Hindlimb muscle (tissue), 1 donor: ENCODE results near the gene PTPN23. TPM values are rescaled to one million over a fixed set of nuclear protein-coding genes. Genes with fewer than 3 reads are reported as not detected.
"Not testable (repeated sequence)": the region's sequence is repeated elsewhere in the genome, so short reads cannot be mapped to it uniquely, and the experiment has no call there.

Experiments
- DNase-seq: peaks from one replicate; pipeline ENCODE4 v3.0.0-alpha.2; 2013
- polyA plus RNA-seq: library from polyadenylated mRNA; unstranded; fragments of 120-200 nt; gene quantifications from one replicate; pipeline ENCODE4 v1.2.1, GENCODE V29; 2013; ENCODE audit not compliant: insufficient read length

The PTPN23 gene
- polyA plus RNA-seq, 1 donor: 28.3 TPM

DNA sequence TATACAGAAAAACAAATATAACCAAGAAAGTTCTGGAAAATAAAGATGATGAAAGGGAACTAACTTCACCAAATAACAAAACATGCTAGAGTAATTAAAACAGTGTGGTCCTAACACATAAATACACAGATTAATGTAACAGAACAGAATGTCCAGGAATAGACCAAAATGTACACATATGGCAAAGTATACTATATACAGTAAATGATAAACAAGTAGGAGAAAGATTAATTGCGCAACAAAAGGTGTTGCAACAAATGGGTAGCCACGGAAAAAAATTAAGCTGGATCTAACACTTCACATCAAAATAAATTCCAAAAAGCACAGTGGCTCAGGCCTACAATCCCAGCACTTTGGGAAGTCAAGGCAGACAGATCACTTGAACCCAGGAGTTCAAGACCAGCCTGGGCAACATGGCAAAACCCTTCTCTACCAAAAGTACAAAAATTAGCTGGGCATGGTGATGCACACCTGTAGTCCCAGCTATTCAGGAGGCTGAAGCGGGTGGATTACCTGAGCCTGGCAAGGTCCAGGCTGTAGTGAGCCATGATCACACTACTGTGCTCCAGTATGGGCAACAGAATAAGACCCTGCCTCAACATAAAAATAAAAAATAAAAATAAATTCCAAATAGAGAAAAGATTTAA, 75.1 kb downstream of the PTPN23 start:
- DNase-seq: no peak

DNA sequence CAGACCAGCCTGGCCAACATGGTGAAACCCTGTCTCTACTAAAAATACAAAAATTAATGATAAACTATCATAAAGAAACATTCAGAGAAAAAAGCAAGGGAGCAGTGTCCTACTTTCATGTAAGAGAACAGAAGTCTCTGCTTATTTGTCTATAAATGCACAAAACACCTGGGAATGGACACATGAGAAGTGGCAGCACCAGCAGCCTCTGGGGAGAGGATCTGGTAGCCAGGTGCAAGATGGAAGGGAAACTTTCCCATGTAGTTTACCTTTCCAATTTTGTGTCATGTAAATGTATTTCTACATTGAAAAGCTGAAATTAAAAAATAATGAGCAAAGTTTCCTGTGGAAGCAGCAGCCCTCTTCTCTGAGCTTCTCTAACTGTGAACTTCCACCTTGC, 76.2 kb downstream of the PTPN23 start:
- no peak for DNase-seq

DNA sequence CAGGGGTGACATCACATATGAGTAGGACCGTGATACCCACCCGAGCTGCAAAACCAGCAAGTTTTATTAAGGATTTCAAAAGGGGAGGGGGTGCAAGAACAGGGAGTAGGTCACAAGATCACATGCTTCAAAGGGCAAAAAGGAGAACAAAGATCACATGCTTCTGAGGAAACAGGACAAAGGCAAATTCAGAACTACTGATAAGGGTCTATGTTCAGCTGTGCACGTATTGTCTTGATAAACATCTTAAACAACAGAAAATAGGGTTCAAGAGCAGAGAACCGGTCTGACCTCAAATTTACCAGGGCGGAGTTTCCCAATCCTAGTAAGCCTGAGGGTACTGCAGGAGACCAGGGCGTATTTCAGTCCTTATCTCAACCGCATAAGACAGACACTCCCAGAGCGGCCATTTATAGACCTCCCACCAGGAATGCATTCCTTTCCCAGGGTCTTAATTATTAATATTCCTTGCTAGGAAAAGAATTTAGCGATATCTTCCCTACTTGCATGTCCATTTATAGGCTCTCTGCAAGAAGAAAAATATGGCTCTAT, 78.8 kb downstream of the PTPN23 start:
- not testable (repeated sequence) for DNase-seq

Other genes starting within 250 kb of the PTPN23 start
- gene SETD2, start 216.9 kb upstream of the PTPN23 start, polyA plus RNA-seq: 35.8 TPM
- 5.6 TPM for gene KIF9, start 98.2 kb upstream of the PTPN23 start, polyA plus RNA-seq
- gene KLHL18, start 98.1 kb upstream of the PTPN23 start, polyA plus RNA-seq: 14.7 TPM
- gene SCAP, start 94.9 kb downstream of the PTPN23 start, polyA plus RNA-seq: 51.7 TPM
- 28.1 TPM for gene ELP6, start 132.7 kb downstream of the PTPN23 start, polyA plus RNA-seq
- 1.6 TPM for gene CSPG5, start 197.8 kb downstream of the PTPN23 start, polyA plus RNA-seq